H1 (cell line): ENCODE results near the gene DAPL1. TPM values are rescaled to one million over a fixed set of nuclear protein-coding genes. Genes with fewer than 3 reads are reported as not detected.

Experiments used
- ASH2L ChIP-seq: fragments of 200-600, 300-600 bp; sonication (generic); IDR thresholded peaks from one replicate; pipeline ENCODE4 v1.7.1; 2017; ENCODE audit warnings: low read length
- CHD7 ChIP-seq: fragments of 300-600 bp; sonication (generic); IDR thresholded peaks from 2 replicates; pipeline ENCODE4 v1.7.1; 2012; ENCODE audit warnings: low read length, moderate library complexity, mild to moderate bottlenecking, inconsistent platforms; ENCODE audit not compliant: insufficient replicate concordance
- EZH2 ChIP-seq: fragments of 200-600 bp; sonication (generic); IDR thresholded peaks from 2 replicates; pipeline ENCODE4 v1.7.1; 2012; ENCODE audit warnings: low read depth, mild to moderate bottlenecking, moderate library complexity, low read length, inconsistent platforms; ENCODE audit not compliant: severe bottlenecking
- GABPA ChIP-seq: IDR thresholded peaks from 2 replicates; pipeline ENCODE4 v1.6.1; 2011; ENCODE audit warnings: mild to moderate bottlenecking, low read length, moderate library complexity, borderline replicate concordance; ENCODE audit not compliant: insufficient read depth
- HDAC2 ChIP-seq, 2 experiments: fragments of 300-600 bp in 1 of 2; sonication (generic) in 1 of 2; IDR thresholded peaks; 2 replicates each; pipeline ENCODE4 v1.6.1; 2011 to 2012; ENCODE audit warnings: low read depth in 2 of 2, low read length in 2 of 2, mild to moderate bottlenecking in 2 of 2, moderate library complexity in 2 of 2, borderline replicate concordance in 1 of 2, inconsistent platforms in 1 of 2
- JUND ChIP-seq: IDR thresholded peaks from 2 replicates; pipeline ENCODE4 v1.6.1; 2011; ENCODE audit warnings: mild to moderate bottlenecking, improper control_type of control experiment, low read length
- MAX ChIP-seq: IDR thresholded peaks from 2 replicates; pipeline ENCODE4 v1.6.1; 2012; ENCODE audit warnings: inconsistent platforms
- POLR2AphosphoS5 ChIP-seq: IDR thresholded peaks from 2 replicates; pipeline ENCODE4 v1.6.1; 2011; ENCODE audit warnings: low read depth, low read length
- RFX5 ChIP-seq: IDR thresholded peaks from 2 replicates; pipeline ENCODE4 v1.6.1; 2011; ENCODE audit warnings: low read depth, low read length, improper control_type of control experiment, borderline replicate concordance
- SRF ChIP-seq: IDR thresholded peaks from 2 replicates; pipeline ENCODE4 v1.6.1; 2011; ENCODE audit warnings: mild to moderate bottlenecking, low read depth, low read length, moderate library complexity
- polyA plus RNA-seq, 7 experiments: library from polyadenylated mRNA; depleted of rRNA in 3 of 7; stranded (reverse) in 5 of 7; unstranded in 2 of 7; fragments of >200 nt in 5 of 7; fragments of 200-250 nt in 2 of 7; gene quantifications; 1 replicate in 5 of 7; 2 replicates in 1 of 7; 4 replicates in 1 of 7; pipeline versions ENCODE4 v1.2.1 to v1.2.3, GENCODE V29; 2011 to 2013; ENCODE audit warnings: missing spikeins in 2 of 7, mixed read lengths in 2 of 7
- total RNA-seq: library from RNA; stranded (reverse); fragmentation: NEBNext Ultra II Directional; extraction: Animal tissue kit (Norgen Biotek cat#: 25700); gene quantifications from 2 replicates; pipeline ENCODE4 v1.2.1, GENCODE V29; 2021

DAPL1 gene
- total and polyA plus RNA-seq, 2 of the 8 experiments (the other 6 are each of a cell fraction or from before 2014, with no cell fraction given) = not detected

- no peak for TF ChIP-seq CHD7
- no peak for TF ChIP-seq RFX5
- TF ChIP-seq MAX = no peak
- TF ChIP-seq SRF = no peak
- TF ChIP-seq ASH2L = no peak
- TF ChIP-seq GABPA = no peak
- no peak for TF ChIP-seq HDAC2 (IDR thresholded peaks at IDR 0.05; ENCODE audit: borderline replicate concordance in 1 of 2, low read depth in 2 of 2, low read length in 2 of 2)
- no peak for TF ChIP-seq EZH2
- no peak for TF ChIP-seq JUND
- TF ChIP-seq POLR2AphosphoS5 = no peak
These were observed 11.2 kb upstream of the DAPL1 start (continued) for GRCh38 chr2:158783923-158784322.
